Gastroesophageal sphincter (tissue), 4 donors: ENCODE results near the gene KAT6B. TPM values are rescaled to one million over a fixed set of nuclear protein-coding genes. Genes with fewer than 3 reads are reported as not detected.

Experiments
- ATAC-seq: fragments of 150-250 bp; one replicate; pipeline ENCODE4 v1.9.1; 2016; ENCODE audit warnings: mild to moderate bottlenecking, moderate library complexity
- H3K27ac ChIP-seq, 4 donors: fragments of 200-600 bp; sonication (generic) in 3 of 4; 1 replicate in 3 of 4; 2 replicates in 1 of 4; pipeline ENCODE4 v1.5.1; 2016 to 2019
- H3K27me3 ChIP-seq: fragments of 200-600 bp; sonication (generic); one replicate; pipeline ENCODE4 v1.5.1; 2019
- H3K36me3 ChIP-seq, 2 donors: fragments of 200-600 bp; sonication (generic); one replicate each; pipeline ENCODE4 v1.5.1; 2019; ENCODE audit warnings: control low read depth in 1 of 2
- H3K4me1 ChIP-seq, 3 donors: fragments of 200-600 bp; sonication (generic); 1 replicate in 2 of 3; 2 replicates in 1 of 3; pipeline ENCODE4 v1.5.1; 2016 to 2019; ENCODE audit warnings: control low read depth in 2 of 3
- H3K4me3 ChIP-seq, 2 donors: fragments of 200-600 bp; sonication (generic); one replicate each; pipeline ENCODE4 v1.5.1; 2019; ENCODE audit warnings: mild to moderate bottlenecking in 1 of 2, moderate library complexity in 1 of 2
- H3K9me3 ChIP-seq, 3 donors: fragments of 200-600 bp; sonication (generic); one replicate each; pipeline ENCODE4 v1.5.1; 2017 to 2019; ENCODE audit warnings: control low read depth in 2 of 3
- CTCF ChIP-seq, 4 experiments: fragments of 200-600 bp in 2 of 4; fragments of 450-650 bp in 2 of 4; sonication (generic) in 1 of 4; IDR thresholded peaks; one replicate each; pipeline ENCODE4 v1.5.1; 2017 to 2019; ENCODE audit warnings: antibody characterized with exemption in 4 of 4, mild to moderate bottlenecking in 2 of 4, moderate library complexity in 2 of 4
- EP300 ChIP-seq: sonication (generic); formaldehyde crosslinking; IDR thresholded peaks from one replicate; pipeline ENCODE4 v1.6.1; 2017; ENCODE audit warnings: antibody characterized with exemption, mild to moderate bottlenecking
- POLR2A ChIP-seq, 2 donors: fragments of 450-650 bp; IDR thresholded peaks; one replicate each; pipeline ENCODE4 v1.6.1; 2017; ENCODE audit warnings: antibody characterized with exemption in 2 of 2, mild to moderate bottlenecking in 2 of 2, moderate library complexity in 1 of 2
- POLR2AphosphoS5 ChIP-seq: sonication (generic); formaldehyde crosslinking; IDR thresholded peaks from one replicate; pipeline ENCODE4 v1.6.1; 2017; ENCODE audit warnings: antibody characterized with exemption
- WGBS, 2 donors: methylation state at CpG; one replicate each; pipeline ENCODE4 v1.1.5; 2018; ENCODE audit warnings: low coverage in 1 of 2; 5-methylcytosine and 5-hydroxymethylcytosine counted together
- total RNA-seq, 4 donors: library from RNA; depleted of rRNA; stranded (reverse); fragments of >200 nt; gene quantifications; one replicate each; pipeline ENCODE4 v1.1.0, GENCODE V29; 2016

The KAT6B gene
- total RNA-seq, 4 donors from 2014 or later = 35.8 to 107 (median 82.9) TPM

DNA sequence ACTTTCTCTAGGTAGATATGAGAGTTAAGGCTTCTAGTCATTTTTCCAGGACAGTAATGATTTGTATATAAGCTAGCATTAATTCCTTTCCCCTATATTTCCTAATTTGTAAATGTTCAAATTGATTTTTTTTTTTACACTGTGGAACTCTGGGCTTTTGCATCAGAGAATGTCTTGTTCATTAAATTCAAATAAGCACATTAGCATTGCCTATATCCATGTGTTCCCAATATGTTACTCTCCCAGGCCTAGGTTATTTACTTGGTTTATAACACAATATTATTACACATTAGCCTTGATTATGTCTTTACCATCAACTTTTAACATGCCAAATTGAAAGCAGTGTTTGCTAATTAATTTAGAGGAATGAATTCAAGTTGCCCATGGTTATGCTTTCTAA is 201.6 kb downstream of the KAT6B start:
- Histone ChIP-seq H3K36me3 (peaks cover 0 to 67% of the 10 kb centered on the region in 2 donors), H3K4me3 (no peak overlapping the region), H3K27ac (no peak overlapping the region), H3K4me1 (peaks cover 0 to 20% (median 0%) of the 10 kb centered on the region in 3 donors), H3K27me3 (no peaks in the 10 kb centered on the region), H3K9me3 (no peaks in the 10 kb centered on the region)
- no peak for TF ChIP-seq CTCF (IDR thresholded peaks at IDR 0.05)
- no peak for TF ChIP-seq POLR2A (IDR thresholded peaks at IDR 0.05)
- TF ChIP-seq POLR2AphosphoS5 = no peak
- TF ChIP-seq EP300 = no peak
- ATAC-seq = no peak

DNA sequence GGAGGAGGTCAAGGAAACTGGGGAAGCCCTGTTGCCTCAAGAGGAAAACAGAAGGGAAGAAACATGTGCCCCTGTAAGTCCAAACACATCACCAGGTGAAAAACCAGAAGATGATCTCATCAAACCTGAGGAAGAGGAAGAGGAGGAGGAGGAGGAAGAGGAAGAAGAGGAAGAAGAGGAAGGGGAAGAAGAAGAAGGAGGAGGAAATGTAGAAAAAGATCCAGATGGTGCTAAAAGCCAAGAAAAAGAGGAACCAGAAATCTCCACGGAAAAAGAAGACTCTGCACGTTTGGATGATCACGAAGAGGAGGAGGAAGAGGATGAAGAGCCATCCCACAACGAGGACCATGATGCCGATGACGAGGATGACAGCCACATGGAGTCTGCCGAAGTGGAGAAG is 202.3 kb downstream of the KAT6B start:
- Histone ChIP-seq H3K36me3 (peaks cover 0 to 68% of the 10 kb centered on the region in 2 donors), H3K4me1 (peaks cover 0 to 20% (median 0%) of the 10 kb centered on the region in 3 donors), H3K27ac (no peak overlapping the region), H3K27me3 (no peaks in the 10 kb centered on the region), H3K4me3 (no peak overlapping the region), H3K9me3 (no peaks in the 10 kb centered on the region)
- ATAC-seq = no peak
- TF ChIP-seq EP300 (no peak), POLR2AphosphoS5 (no peak), POLR2A (IDR thresholded peaks at IDR 0.05) (no peak), CTCF (IDR thresholded peaks at IDR 0.05) (no peak)
- WGBS, 2 donors = 89 to 92% methylated on average over 7 of the region's 7 CpGs

- Histone ChIP-seq H3K27ac (no peak overlapping the region), H3K36me3 (peaks cover 0 to 68% of the 10 kb centered on the region in 2 donors), H3K9me3 (no peaks in the 10 kb centered on the region), H3K27me3 (no peaks in the 10 kb centered on the region), H3K4me1 (peaks cover 0 to 20% (median 0%) of the 10 kb centered on the region in 3 donors), H3K4me3 (no peak overlapping the region)
- no peak for ATAC-seq
- WGBS, 2 donors = 62 to 91% methylated on average over 6 to 10 of the region's 15 CpGs
- TF ChIP-seq POLR2A (IDR thresholded peaks at IDR 0.05) = no peak
- TF ChIP-seq EP300 = no peak
- no peak for TF ChIP-seq POLR2AphosphoS5
- no peak for TF ChIP-seq CTCF (IDR thresholded peaks at IDR 0.05)
These were observed 203.0 kb downstream of the KAT6B start for GRCh38 chr10:75029420-75029819.

GRCh38 chr10:75029857-75030256 is 203.5 kb downstream of the KAT6B start:
- WGBS, 2 donors = 36 to 40% methylated on average over 1 to 6 of the region's 13 CpGs
- Histone ChIP-seq H3K36me3 (peaks cover 0 to 66% of the 10 kb centered on the region in 2 donors), H3K4me3 (no peak overlapping the region), H3K27me3 (no peaks in the 10 kb centered on the region), H3K27ac (no peak overlapping the region), H3K4me1 (peaks cover 0 to 18% (median 0%) of the 10 kb centered on the region in 3 donors), H3K9me3 (no peaks in the 10 kb centered on the region)
- peak; percentile 75 for ATAC-seq
- peak; percentile 21 for TF ChIP-seq POLR2AphosphoS5
- no peak for TF ChIP-seq CTCF (IDR thresholded peaks at IDR 0.05)

- no peak for ATAC-seq
- 85 to 93% methylated on average over 2 of the region's 10 CpGs for WGBS, 2 donors
- Histone ChIP-seq H3K4me1 (peaks cover 0 to 14% (median 0%) of the 10 kb centered on the region in 3 donors), H3K27ac (no peak overlapping the region), H3K27me3 (no peaks in the 10 kb centered on the region), H3K36me3 (peaks cover 0 to 61% of the 10 kb centered on the region in 2 donors), H3K4me3 (no peak overlapping the region), H3K9me3 (no peaks in the 10 kb centered on the region)
- TF ChIP-seq CTCF (IDR thresholded peaks at IDR 0.05) (no peak), POLR2A (IDR thresholded peaks at IDR 0.05) (no peak), POLR2AphosphoS5 (no peak)
These were observed 204.0 kb downstream of the KAT6B start for GRCh38 chr10:75030371-75030770.
